Hippocampal formation (tissue), 2 donors: Measurements from ENCODE around the gene VPS4A.

Experiments used
- DNase-seq, 2 donors: peaks; one replicate each; lab custom pipeline; 2025; lab: John Stamatoyannopoulos, UW

The VPS4A gene

GRCh38 chr16:69307091-69307490 lies 4.1 kb upstream of the VPS4A start:
- DNase-seq: no peak

- no peak for DNase-seq
Measured at GRCh38 chr16:69307856-69308255, 3.3 kb upstream of the VPS4A start.

- DNase-seq: peak; percentile 26 to 34
Measured at GRCh38 chr16:69309316-69309715, 1.8 kb upstream of the VPS4A start.

- DNase-seq: no peak
Measured at GRCh38 chr16:69311533-69312387, 610 bp downstream of the VPS4A start.

GRCh38 chr16:69313469-69313868 lies 2.3 kb downstream of the VPS4A start:
- DNase-seq: no peak

GRCh38 chr16:69314534-69314933 lies 3.4 kb downstream of the VPS4A start:
- DNase-seq: no peak

- no peak for DNase-seq
Measured at GRCh38 chr16:69315486-69316311, 4.5 kb downstream of the VPS4A start.

GRCh38 chr16:69316595-69317034 lies 5.5 kb downstream of the VPS4A start:
- DNase-seq: no peak

- no peak for DNase-seq
Measured at GRCh38 chr16:69318177-69318910, 7.2 kb downstream of the VPS4A start.

GRCh38 chr16:69318911-69319289 lies 7.8 kb downstream of the VPS4A start:
- no peak for DNase-seq

- no peak for DNase-seq
Measured at GRCh38 chr16:69319381-69319780, 8.2 kb downstream of the VPS4A start.

GRCh38 chr16:69319826-69320739 lies 8.9 kb downstream of the VPS4A start:
- DNase-seq: no peak

GRCh38 chr16:69320740-69321073 lies 9.6 kb downstream of the VPS4A start:
- no peak for DNase-seq

- DNase-seq: no peak
Measured at GRCh38 chr16:69321080-69321479, 9.9 kb downstream of the VPS4A start.

GRCh38 chr16:69322343-69322742 lies 11.2 kb downstream of the VPS4A start:
- DNase-seq: no peak

GRCh38 chr16:69323415-69323814 lies 12.3 kb downstream of the VPS4A start:
- no peak for DNase-seq

GRCh38 chr16:69324013-69324531 lies 12.9 kb downstream of the VPS4A start:
- peak in 1 of 2 donors; percentile 35 for DNase-seq

- DNase-seq: no peak
Measured at GRCh38 chr16:69324585-69325253, 13.6 kb downstream of the VPS4A start.

- DNase-seq: no peak
Measured at GRCh38 chr16:69325784-69326171, 14.6 kb downstream of the VPS4A start.

- no peak for DNase-seq
Measured at GRCh38 chr16:69326172-69326873, 15.2 kb downstream of the VPS4A start.
